Putamen (tissue), 1 donor: ENCODE data around the gene ELF5.

Source experiments
- DNase-seq: peaks from one replicate; pipeline ENCODE4 v3.0.0-alpha.2; 2016; ENCODE audit warnings: low spot score

The ELF5 gene

GRCh38 chr11:34513682-34514449, at the start of gene ELF5:
Gene ELF5 (minus strand): TSS chr11:34513794. CDS start chr11:34505749, 8,045 bp downstream.
- DNase-seq = no peak

- no peak for DNase-seq
Observed at GRCh38 chr11:34562976-34563375, 49.4 kb upstream of the ELF5 start.

GRCh38 chr11:34560511-34560910, 46.9 kb upstream of the ELF5 start:
- DNase-seq = no peak

- no peak for DNase-seq
Observed at GRCh38 chr11:34558673-34559072, 45.1 kb upstream of the ELF5 start.

- DNase-seq = peak; percentile 63
Observed at GRCh38 chr11:34558211-34558610, 44.6 kb upstream of the ELF5 start.

GRCh38 chr11:34552270-34552669, 38.7 kb upstream of the ELF5 start:
- peak; percentile 26 for DNase-seq

- DNase-seq = no peak
Observed at GRCh38 chr11:34549271-34549670, 35.7 kb upstream of the ELF5 start.

- no peak for DNase-seq
Observed at GRCh38 chr11:34548278-34548677, 34.7 kb upstream of the ELF5 start.

- DNase-seq = peak; percentile 88
Observed at GRCh38 chr11:34546511-34547209, 33.1 kb upstream of the ELF5 start.

- DNase-seq = no peak
Observed at GRCh38 chr11:34542089-34542488, 28.5 kb upstream of the ELF5 start.

GRCh38 chr11:34540870-34541269, 27.3 kb upstream of the ELF5 start:
- DNase-seq = no peak

GRCh38 chr11:34537636-34538035, 24.0 kb upstream of the ELF5 start:
- no peak for DNase-seq

GRCh38 chr11:34536056-34536455, 22.5 kb upstream of the ELF5 start:
- DNase-seq = no peak

GRCh38 chr11:34534826-34535225, 21.2 kb upstream of the ELF5 start:
- no peak for DNase-seq

- DNase-seq = no peak
Observed at GRCh38 chr11:34531663-34532062, 18.1 kb upstream of the ELF5 start.

- no peak for DNase-seq
Observed at GRCh38 chr11:34530545-34531234, 17.1 kb upstream of the ELF5 start.

GRCh38 chr11:34529643-34530042, 16.0 kb upstream of the ELF5 start:
- DNase-seq = no peak

GRCh38 chr11:34528072-34528471, 14.5 kb upstream of the ELF5 start:
- DNase-seq = no peak

- DNase-seq = no peak
Observed at GRCh38 chr11:34525888-34526657, 12.5 kb upstream of the ELF5 start.

GRCh38 chr11:34525098-34525497, 11.5 kb upstream of the ELF5 start:
- no peak for DNase-seq

- DNase-seq = no peak
Observed at GRCh38 chr11:34524696-34525095, 11.1 kb upstream of the ELF5 start.

- no peak for DNase-seq
Observed at GRCh38 chr11:34523053-34523452, 9.5 kb upstream of the ELF5 start.
